Measurements from ENCODE around the gene USP54.

- TF ChIP-seq EZH2 (IDR thresholded peaks at IDR 0.05): no peak
- TF ChIP-seq POLR2AphosphoS5 (IDR thresholded peaks at IDR 0.05; ENCODE audit: borderline replicate concordance, low read depth, low read length): no peak
These were observed 14.1 kb downstream of the USP54 start for GRCh38 chr10:73576890-73577591.
